Muscle of leg (tissue), 11 donors: Measurements from ENCODE around the gene MUC4. TPM values are rescaled to one million over a fixed set of nuclear protein-coding genes. Genes with fewer than 3 reads are reported as not detected.
"Not testable (repeated sequence)": the region's sequence is repeated elsewhere in the genome, so short reads cannot be mapped to it uniquely, and the experiment has no call there.

Source experiments
- DNase-seq: peaks from one replicate; pipeline ENCODE4 v3.0.0; 2013
- H3K27ac ChIP-seq: one replicate; pipeline ENCODE4 v1.5.1; 2013; ENCODE audit warnings: mild to moderate bottlenecking, low read length, control low read depth
- H3K27me3 ChIP-seq: one replicate; pipeline ENCODE4 v1.6.1; 2013; ENCODE audit warnings: low read length; ENCODE audit not compliant: control insufficient read depth, insufficient read depth
- H3K36me3 ChIP-seq: one replicate; pipeline ENCODE4 v1.6.1; 2013; ENCODE audit warnings: low read length; ENCODE audit not compliant: control insufficient read depth, insufficient read depth
- H3K4me1 ChIP-seq: one replicate; pipeline ENCODE4 v1.6.1; 2013; ENCODE audit warnings: low read length; ENCODE audit not compliant: control insufficient read depth, insufficient read depth
- H3K4me3 ChIP-seq: one replicate; pipeline ENCODE4 v1.5.1; 2013; ENCODE audit warnings: low read length, control low read depth
- H3K9me3 ChIP-seq: replicated peaks from 2 replicates; pipeline ENCODE4 v1.6.1; 2013; ENCODE audit warnings: low read depth, low read length; ENCODE audit not compliant: control insufficient read depth
- WGBS: methylation state at CpG from one replicate; pipeline ENCODE4 v1.1.5; 2013; ENCODE audit warnings: missing lambda C conversion rate; ENCODE audit not compliant: insufficient coverage; 5-methylcytosine and 5-hydroxymethylcytosine counted together
- polyA plus RNA-seq, 8 donors: library from polyadenylated mRNA; unstranded; fragments of 120-200 nt; gene quantifications; one replicate each; pipeline versions ENCODE4 v1.2.1 to v1.2.3, GENCODE V29; 2013; ENCODE audit warnings: inconsistent platforms in 1 of 8, low replicate concordance in 1 of 8; ENCODE audit not compliant: insufficient read length in 8 of 8, insufficient read depth in 1 of 8
- total RNA-seq: library from RNA; stranded (reverse); fragments of 120-200 nt; gene quantifications from one replicate; pipeline ENCODE4 v1.2.4, GENCODE V29; 2013

The MUC4 gene
- total and polyA plus RNA-seq, 9 donors, result 0.18 to 1.1 (median 0.59) TPM

- H3K9me3 ChIP-seq, result no peaks in the 10 kb centered on the region
- WGBS, result 43% methylated on average over 6 of the region's 10 CpGs
- no peak for DNase-seq
- H3K4me1 ChIP-seq, result peaks cover 8% of the 10 kb centered on the region
- H3K36me3 ChIP-seq, result no peaks in the 10 kb centered on the region
- no peak overlapping the region for H3K27ac ChIP-seq
- no peak overlapping the region for H3K4me3 ChIP-seq
- H3K27me3 ChIP-seq, result peaks cover 8% of the 10 kb centered on the region
Measured at GRCh38 chr3:195823280-195823679, 11.6 kb upstream of the MUC4 start.

GRCh38 chr3:195822131-195822696 is 10.5 kb upstream of the MUC4 start:
- no peaks in the 10 kb centered on the region for H3K36me3 ChIP-seq
- 82% methylated on average over 14 of the region's 16 CpGs for WGBS
- no peak overlapping the region for H3K27ac ChIP-seq
- peaks cover 8% of the 10 kb centered on the region for H3K27me3 ChIP-seq
- H3K9me3 ChIP-seq, result no peaks in the 10 kb centered on the region
- H3K4me3 ChIP-seq, result no peak overlapping the region
- peaks cover 8% of the 10 kb centered on the region for H3K4me1 ChIP-seq
- no peak for DNase-seq

- Histone ChIP-seq H3K36me3 (no peaks in the 10 kb centered on the region), H3K4me1 (peaks cover 8% of the 10 kb centered on the region)
- 81% methylated on average over 18 of the region's 21 CpGs for WGBS
Measured at GRCh38 chr3:195821403-195822130, 9.8 kb upstream of the MUC4 start.

GRCh38 chr3:195820901-195821300 is 9.2 kb upstream of the MUC4 start:
- Histone ChIP-seq H3K36me3 (no peaks in the 10 kb centered on the region), H3K27ac (no peak overlapping the region), H3K4me1 (peaks cover 8% of the 10 kb centered on the region), H3K27me3 (peaks cover 8% of the 10 kb centered on the region), H3K4me3 (no peak overlapping the region), H3K9me3 (no peaks in the 10 kb centered on the region)
- 77% methylated on average over 5 of the region's 5 CpGs for WGBS
- DNase-seq, result no peak

More at GRCh38 chr3:195821403-195822130, 9.8 kb upstream of the MUC4 start:
- Histone ChIP-seq H3K27ac (no peak overlapping the region), H3K4me3 (no peak overlapping the region), H3K27me3 (peaks cover 8% of the 10 kb centered on the region), H3K9me3 (no peaks in the 10 kb centered on the region)
- no peak for DNase-seq

GRCh38 chr3:195820186-195820585 is 8.5 kb upstream of the MUC4 start:
- Histone ChIP-seq H3K9me3 (no peaks in the 10 kb centered on the region), H3K27me3 (peaks cover 6% of the 10 kb centered on the region), H3K4me1 (peaks cover 8% of the 10 kb centered on the region), H3K36me3 (no peaks in the 10 kb centered on the region), H3K4me3 (no peak overlapping the region), H3K27ac (no peak overlapping the region)
- DNase-seq, result no peak
- 83% methylated on average over 8 of the region's 8 CpGs for WGBS

GRCh38 chr3:195818301-195818700 is 6.6 kb upstream of the MUC4 start:
- no peak for DNase-seq
- Histone ChIP-seq H3K9me3 (no peaks in the 10 kb centered on the region), H3K27me3 (peaks cover 1% of the 10 kb centered on the region), H3K4me1 (peaks cover 2% of the 10 kb centered on the region), H3K36me3 (no peaks in the 10 kb centered on the region), H3K4me3 (no peak overlapping the region), H3K27ac (no peak overlapping the region)
- WGBS, result 77% methylated on average over 12 of the region's 21 CpGs

- 81% methylated on average over 11 of the region's 17 CpGs for WGBS
- no peaks in the 10 kb centered on the region for H3K9me3 ChIP-seq
- H3K27me3 ChIP-seq, result peaks cover 1% of the 10 kb centered on the region
- H3K27ac ChIP-seq, result no peak overlapping the region
- no peak overlapping the region for H3K4me3 ChIP-seq
- no peaks in the 10 kb centered on the region for H3K36me3 ChIP-seq
- no peaks in the 10 kb centered on the region for H3K4me1 ChIP-seq
- no peak for DNase-seq
Measured at GRCh38 chr3:195817578-195818135, 5.9 kb upstream of the MUC4 start.

GRCh38 chr3:195816276-195816913 is 4.7 kb upstream of the MUC4 start:
- not testable (repeated sequence) for H3K27ac ChIP-seq, DNase-seq, H3K4me1 ChIP-seq, H3K36me3 ChIP-seq, H3K9me3 ChIP-seq, H3K4me3 ChIP-seq
- H3K27me3 ChIP-seq, result peaks cover 13% of the 10 kb centered on the region
- WGBS, result 95% methylated on average over 20 of the region's 23 CpGs

- Histone ChIP-seq H3K27me3 (peaks cover 17% of the 10 kb centered on the region), H3K4me1 (peaks cover 4% of the 10 kb centered on the region), H3K36me3 (no peaks in the 10 kb centered on the region), H3K4me3 (no peak overlapping the region), H3K9me3 (no peaks in the 10 kb centered on the region), H3K27ac (no peak overlapping the region)
- no peak for DNase-seq
- WGBS, result 53% methylated on average over 17 of the region's 18 CpGs
Measured at GRCh38 chr3:195815169-195815771, 3.5 kb upstream of the MUC4 start.
